SIG-M5 treated with dmso at 0.1 percent for 504 hours (cell line): Measurements from ENCODE around the gene KSR1.

Source experiments
- DNase-seq: peaks from one replicate; lab custom pipeline; 2025; ENCODE audit not compliant: unreplicated experiment; lab: John Stamatoyannopoulos, UW

The KSR1 gene

DNA sequence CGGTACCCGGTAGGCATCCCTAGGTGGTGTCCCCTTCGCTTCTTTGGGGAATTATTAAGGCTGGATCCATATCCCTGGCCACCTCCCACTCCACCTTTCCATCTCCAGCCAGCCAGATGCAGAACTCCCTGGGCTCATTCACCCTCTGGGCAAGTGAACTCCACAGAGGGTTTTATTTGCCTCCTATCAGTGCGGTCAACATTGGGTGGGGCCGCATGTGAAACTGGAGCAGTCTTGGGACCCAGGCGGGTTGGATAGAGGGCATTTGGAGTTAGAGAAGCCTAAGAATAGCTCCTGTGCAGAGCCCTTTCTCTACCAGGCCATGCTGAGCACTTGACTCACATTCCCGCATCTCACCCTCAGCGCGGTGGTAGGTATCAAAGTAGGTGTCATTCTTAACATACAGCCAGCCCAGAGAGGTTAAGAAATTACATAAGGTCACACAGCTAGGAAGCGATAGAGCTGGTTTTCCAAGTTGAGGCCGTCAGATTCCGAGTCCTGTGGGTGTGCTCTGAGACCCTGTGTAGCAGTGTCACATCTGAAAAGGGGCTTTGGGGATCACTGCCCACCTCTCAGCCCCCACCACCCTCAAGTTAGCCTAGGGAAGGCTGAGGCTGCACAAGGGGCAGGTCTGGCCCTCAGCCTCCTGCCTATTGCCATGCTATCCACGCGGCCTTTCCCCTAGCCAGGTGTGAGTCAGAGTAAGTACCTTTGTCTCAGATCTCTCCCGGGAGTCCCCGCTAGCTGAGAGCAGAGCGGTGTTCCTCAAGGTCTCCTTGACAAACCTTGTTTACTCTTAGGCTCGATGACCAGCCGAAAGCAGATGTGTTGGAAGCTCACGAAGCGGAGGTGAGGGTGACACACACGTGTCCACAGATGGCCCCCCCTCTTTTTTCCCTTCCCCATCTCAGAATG, 147.9 kb downstream of the KSR1 start:
- DNase-seq = no peak

DNA sequence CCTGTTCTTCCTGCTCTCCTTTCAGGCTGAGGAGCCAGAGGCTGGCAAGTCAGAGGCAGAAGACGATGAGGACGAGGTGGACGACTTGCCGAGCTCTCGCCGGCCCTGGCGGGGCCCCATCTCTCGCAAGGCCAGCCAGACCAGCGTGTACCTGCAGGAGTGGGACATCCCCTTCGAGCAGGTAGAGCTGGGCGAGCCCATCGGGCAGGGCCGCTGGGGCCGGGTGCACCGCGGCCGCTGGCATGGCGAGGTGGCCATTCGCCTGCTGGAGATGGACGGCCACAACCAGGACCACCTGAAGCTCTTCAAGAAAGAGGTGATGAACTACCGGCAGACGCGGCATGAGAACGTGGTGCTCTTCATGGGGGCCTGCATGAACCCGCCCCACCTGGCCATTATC, 149.2 kb downstream of the KSR1 start:
- no peak for DNase-seq

DNA sequence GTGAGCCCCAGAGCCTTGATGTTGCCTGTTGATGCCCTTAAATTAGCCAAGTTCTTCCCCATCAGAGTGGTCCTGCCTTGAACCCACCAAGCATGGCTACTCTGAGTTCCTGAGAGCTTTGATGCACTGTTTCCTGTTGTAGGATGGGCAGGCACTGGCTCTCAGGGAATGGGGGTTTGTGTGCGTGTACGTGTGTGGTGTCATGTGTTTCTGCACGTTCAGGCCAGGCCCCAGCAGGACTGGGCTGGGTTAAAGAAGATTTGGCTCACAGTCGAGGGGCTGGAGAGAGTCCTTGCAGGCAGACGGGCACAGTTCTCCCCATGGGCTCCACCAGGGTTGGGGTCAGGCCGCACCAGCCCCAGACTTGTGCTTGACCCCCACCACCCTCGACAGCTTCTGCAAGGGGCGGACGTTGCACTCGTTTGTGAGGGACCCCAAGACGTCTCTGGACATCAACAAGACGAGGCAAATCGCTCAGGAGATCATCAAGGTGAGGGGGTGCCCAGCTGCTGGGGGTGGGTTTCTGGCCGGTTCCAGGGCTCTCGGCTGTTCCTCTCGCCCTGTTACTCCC, 151.4 kb downstream of the KSR1 start:
- DNase-seq = no peak

DNA sequence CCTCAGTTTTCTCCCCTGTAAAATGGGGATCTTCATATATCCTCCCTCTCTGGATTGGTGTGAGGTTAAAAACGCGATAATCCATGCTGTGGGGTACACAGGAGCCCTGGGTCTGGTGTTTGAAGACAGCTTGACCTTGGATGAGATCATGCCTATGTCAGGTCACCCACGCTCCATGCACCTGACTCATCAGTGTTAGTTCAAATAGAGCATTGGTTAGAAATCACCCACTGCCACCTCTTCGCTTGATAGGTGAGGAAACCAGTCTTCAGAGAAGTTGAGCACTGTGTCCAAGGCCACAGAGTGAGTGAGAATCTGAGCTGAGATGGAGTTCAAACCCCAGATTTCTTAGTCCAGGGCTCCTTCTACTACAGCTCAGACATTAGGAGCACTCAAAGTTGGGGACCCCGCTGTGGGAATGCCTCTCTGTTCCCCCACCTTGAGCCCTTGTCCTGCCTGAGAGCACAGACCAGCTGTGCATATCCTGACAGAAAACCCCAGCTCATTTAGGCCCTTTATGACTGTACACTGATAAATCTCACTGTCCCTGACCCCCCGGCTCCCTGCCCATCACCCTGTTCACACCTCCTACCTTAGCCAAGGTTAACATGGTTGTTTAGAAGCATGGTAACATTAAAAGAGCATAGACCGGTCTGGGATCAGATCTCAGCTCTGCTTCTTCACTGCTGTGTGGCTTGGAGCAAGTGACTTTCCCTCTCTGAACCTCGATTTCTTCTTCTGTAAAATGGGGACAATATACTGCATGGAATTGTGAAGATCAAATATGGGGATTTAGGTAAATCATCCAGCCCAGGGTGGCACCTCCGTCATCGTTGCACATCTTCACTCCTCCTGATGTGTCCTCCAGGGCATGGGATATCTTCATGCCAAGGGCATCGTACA, 152.3 kb downstream of the KSR1 start:
- DNase-seq = no peak

DNA sequence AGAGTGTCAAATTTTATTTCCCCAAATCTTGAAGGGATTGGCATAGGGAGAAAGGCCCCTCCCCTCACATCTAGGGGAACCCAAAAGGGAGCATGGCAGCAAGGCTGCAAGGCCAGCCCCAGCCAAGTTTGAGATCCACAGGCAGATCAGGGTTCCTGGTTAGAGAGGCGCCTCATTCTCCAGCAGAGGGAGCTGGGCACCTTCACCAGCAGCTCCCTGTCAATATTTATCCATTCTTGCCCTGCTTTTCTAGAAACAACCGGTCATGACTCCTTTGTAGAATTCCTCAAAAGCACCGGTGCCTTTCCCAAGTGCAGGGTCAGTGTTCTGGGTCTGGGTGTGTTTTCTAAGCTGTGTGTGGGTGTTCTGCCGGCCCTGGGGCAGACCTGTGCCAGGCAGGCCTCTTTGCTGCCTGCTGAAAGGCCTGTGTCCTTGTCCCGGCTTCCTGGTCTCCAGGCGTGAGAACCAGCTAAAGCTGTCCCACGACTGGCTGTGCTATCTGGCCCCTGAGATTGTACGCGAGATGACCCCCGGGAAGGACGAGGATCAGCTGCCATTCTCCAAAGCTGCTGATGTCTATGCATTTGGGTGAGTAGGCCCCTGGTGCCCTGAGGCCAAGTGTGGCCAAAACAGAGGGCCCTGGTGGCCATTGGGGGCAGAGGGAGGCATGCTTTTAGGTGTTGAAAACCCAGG, 153.5 kb downstream of the KSR1 start:
- peak; percentile 58 for DNase-seq

DNA sequence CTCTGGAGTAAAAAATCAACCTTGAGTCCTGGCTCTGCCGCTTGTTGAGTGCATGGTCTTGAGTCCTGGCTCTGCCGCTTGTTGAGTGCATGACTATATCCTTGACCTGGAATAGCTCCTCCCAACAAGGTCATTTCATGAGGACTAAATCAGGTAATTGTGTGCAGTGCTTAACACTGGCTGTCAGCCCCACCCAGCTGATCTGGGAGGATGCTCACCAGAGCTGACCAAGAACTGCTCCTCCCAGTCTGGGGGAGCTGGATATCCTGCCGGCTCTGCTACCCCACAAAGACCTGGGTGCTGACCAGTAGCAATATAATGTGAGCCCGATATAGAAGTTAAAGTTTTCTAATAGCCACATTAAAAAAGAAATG, 154.0 kb downstream of the KSR1 start:
- no peak for DNase-seq

DNA sequence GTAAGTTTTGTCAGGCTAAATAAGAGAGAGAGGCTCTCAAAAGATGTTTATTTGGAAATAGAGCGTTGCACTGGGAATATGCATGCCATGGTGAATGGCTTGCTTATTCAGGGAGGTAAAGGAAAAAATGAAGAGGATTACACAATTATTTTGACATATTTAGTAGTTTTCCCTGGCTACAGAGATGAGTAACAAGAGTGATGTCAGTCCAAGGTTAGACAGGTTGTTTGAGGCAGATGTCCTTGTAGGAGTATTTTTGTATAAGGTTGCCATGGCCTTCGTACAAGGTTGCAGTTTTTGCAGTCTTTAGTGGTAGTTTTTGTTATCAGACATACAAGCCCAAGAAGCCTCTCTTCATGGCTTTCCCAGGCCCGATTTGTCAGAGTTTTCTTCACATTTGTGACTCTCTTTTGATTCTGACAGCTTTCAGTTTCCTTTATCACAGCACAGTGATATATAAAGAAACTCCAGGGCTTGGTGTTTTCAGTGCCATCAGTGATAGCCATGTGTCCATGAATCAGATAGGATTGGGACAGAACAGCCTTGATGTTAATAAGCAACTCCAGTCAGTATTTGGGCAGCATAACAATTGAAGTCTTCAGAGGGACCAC, 156.0 kb downstream of the KSR1 start:
- no peak for DNase-seq

DNA sequence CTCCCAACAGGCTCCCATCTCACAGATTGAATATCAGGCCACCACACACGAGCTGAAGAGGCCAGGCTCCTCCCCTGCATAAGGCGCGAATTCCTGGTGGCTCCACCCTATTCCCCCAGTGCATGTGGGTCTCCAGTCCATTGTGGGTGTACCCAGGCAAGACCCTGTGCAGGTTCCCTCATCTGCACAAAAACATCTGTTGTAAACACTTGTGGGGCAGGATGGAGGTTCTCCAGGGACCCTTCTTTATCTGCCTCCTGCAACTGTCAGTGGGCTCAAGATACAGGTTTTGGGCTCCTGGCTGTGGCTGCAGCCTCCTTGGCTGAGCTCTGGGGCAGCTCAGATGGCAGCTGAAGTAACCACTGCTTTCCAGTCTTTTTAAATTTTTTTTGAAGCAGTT, 157.2 kb downstream of the KSR1 start:
- DNase-seq = no peak

DNA sequence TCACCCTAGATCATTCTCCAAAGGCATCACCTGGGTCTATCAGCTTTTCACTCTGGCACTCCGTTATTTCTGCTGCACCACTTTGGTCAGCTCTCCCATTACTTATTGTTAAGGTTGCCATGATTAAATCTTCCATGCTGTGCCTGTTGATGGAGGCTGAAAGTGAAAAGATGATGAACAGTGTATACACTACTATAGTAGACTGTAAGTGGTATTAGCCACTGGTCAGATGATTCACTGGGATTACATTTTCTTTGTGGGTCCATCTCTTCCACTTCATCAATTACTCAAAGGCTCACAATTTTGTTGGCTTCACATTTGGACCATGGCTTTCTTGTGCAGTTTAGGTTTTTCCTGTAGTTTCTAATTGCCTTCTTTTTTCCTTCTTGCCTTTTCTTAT, 158.9 kb downstream of the KSR1 start:
- DNase-seq = no peak

DNA sequence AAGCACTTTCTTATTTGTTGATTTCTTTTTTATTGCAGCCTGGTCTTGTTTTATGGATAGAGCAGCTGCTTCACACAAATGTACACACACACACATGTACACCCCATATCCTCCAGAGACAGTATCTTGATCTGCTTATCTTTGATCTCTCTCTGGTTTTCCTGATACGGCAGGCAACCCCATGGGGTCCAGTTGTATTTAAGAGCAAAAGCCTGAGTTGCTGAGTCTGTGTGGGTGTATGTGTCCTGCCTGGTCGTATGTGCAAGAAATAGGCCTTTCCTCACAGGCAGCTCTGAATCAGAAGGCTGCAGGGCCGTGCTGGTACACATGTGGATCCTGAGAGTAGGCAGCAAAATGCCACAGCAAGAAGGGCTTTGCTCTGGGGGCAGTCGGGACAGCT, 160.2 kb downstream of the KSR1 start:
- DNase-seq = no peak

DNA sequence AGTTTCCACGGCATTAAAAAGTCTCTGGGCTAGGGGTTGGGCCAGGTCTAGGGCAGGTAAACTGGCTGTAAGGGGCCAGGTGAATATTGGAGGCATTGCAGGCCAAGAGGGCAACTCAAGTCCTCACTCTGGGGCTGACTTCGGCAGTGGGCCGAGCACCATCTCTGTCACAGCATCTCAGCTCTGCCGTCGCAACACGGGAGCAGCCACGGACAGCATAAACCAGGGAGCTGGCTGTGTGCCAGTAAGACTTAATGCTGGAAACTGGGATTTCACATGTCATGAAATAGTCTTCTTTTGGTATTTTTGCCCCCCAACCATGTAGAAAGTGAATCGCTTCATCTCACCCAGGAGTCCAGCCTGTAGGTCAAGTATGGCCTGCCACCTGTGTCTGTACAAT, 162.2 kb downstream of the KSR1 start:
- DNase-seq = no peak

DNA sequence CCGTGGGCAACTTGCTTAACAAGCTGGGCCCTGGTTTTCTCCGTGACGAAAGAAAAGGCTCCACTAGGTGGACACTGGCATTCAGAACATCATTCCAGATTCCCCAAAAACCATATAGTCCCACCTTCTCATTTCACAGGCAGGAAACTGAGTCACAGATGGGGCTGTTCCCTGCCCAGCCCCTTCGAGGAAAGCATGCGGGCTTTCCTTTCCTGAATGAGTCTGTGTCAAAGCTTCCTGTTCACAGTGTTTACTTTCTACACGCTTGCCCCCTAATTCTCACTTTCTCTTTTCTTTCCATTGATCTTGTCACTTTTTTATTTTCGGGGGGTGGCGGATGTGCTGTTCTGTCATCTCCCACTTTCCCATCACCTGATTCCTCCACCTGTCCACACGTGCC, 164.5 kb downstream of the KSR1 start:
- no peak for DNase-seq

DNA sequence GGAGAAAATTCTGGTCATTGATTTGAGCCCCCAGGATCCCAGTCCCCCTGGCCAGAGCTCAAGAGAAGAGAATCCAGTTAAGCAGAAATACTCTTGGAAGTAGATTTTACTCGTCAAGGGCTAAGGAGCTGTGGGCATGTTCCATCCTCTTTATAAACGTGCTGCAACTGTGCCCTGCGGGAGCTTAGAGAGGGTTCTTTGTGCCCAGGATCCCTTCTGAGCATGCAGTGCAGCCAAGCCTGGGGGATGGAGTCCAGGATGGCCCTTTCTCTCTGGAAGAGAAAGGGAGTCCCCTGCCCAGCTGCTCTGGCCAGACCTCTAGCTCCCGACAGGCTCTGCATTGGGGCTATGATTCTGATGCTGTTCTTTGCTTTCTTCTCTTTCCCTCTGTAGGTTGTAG, 165.3 kb downstream of the KSR1 start:
- no peak for DNase-seq

DNA sequence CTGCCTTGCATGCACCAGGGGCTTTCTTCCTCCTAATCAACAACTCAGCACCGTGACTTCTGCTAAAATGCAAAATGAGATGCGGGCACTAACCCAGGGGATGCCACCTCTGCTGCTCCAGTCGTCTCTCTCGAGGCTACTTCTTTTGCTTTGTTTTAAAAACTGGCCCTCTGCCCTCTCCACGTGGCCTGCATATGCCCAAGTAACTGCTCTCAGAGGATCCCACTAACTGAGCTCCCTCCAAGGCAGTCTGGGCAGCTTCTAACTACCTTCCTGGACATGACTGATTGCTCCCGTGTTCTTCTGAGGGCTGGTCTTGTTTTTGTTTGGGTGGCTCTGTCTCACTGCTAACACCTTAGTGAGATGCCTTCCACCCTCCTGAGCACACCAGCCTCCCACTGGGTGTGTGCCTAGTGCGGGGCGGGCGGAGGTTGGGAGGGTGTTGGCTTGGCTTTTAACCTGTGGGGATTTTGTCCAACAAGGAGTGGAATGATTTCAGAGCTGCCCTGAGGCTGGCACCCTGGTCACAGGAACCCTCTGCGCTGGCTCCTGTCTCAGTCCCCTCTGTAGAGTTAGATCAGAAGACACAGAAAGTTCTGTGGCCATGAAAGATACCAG, 165.8 kb downstream of the KSR1 start:
- DNase-seq = no peak

DNA sequence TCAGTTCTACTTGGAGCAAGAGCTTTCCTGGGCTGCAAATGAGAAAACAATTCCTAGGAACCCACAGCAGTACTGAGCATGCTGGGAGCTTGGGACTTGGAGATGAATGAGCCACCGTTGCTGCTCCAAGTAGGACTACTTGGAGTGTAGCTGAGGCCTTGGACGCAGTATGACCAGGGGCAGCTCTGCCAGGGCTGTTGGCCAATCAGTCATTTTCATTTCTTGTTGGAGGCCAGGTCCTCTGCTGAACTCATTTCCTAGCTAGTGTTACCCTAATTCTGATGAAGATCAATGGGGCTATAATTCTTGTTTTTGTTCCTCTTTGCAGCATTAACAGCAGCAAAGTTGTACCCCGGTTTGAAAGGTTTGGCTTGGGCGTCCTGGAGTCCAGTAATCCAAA, 166.7 kb downstream of the KSR1 start:
- DNase-seq = no peak

DNA sequence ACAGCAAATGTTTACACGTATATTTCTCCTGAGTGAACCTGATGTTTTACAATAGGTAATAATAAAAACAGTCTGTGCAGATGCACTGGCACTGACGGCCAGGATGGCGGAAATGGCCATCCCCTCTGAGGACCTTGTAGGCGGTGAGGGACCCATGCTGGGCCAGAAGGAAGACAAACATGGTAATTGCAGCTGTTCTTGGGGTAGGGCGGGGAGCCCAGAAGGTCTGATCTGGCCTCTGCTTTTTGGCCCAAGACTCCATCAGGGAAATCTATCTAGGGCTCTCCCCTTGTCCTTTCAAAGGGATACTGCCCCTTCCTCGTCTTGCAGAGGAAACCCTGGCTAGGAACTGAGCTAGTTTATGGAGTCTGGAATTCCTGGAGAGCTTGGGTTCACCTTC, 167.4 kb downstream of the KSR1 start:
- DNase-seq = no peak

DNA sequence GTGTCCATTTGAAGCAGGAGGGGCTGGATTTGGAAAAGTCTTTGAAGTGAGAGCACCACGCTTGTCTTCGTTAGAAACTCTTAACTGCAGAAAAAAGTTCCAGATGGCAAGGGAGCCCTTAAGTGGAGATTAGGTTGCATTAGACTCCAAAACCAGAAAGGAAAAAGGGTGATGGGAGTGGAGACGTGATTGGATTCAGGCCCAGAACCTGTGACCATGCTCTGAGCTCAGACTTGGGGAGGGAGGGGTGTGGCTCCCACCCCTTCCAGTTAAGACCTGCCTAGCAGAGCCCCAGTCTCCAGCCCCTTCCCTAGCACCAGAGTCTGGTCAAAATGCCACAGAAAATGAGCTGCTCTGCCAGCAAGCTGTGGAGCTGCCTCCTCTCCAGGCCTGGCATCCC, 168.3 kb downstream of the KSR1 start:
- no peak for DNase-seq

DNA sequence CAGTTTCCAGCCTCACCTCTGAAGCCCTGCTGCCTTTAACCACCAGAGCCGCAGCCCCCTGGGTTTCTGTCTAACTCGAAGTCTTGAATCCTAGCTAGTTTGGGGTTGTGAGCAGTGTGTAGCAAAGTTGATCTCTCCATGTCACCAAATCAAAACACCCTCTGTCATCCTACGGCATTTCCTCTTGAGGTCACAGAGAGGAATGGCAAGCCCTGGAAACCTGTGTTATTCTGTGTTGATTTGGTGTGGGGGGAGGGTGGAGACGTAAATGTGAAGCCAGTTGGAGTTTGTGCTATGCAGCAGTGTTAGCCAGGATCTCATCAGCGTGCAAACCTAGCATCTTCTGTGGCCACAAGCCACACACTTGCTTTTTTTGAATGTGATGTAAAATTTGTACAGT, 169.6 kb downstream of the KSR1 start:
- no peak for DNase-seq

DNA sequence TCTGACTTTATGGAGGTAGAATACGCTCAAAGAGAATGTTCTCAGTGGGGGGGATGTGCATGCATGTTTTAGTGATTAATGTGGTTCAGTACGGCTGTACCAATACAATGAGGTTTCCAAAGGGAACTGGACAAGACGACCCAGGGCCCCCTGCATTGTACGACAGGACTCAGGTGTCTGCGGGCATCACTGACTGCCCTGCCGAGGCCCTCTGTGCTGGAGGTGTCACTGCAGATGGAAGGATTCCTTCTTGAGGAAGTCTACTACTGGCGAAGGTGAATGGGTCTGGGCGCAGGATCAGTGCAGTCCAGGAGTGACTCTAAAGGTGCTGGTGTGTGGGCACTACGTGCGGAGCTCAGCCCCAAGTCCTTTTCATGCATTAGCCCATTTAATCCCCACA, 171.3 kb downstream of the KSR1 start:
- no peak for DNase-seq

DNA sequence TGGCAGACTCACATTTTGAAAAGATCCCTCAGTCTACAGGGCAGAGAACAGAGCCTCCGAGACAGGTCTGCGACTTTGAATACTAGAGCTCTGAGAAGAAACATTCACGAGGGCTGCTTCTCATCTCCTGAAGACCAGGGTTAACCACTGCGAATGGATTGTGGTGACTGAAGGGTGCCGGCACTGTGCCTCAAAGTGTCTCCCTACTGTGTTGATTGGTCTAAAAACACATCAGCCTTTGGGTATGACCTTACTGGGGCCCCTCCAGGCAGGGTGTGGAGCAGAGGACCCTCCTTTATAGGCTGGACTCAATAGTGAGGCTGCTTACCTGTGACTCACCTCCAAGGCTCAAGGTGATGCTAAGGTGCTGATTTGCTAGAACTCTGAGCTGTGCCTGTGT, 172.1 kb downstream of the KSR1 start:
- no peak for DNase-seq
